Measurements from ENCODE around the gene PLA2G4B.

PLA2G4B gene

DNA sequence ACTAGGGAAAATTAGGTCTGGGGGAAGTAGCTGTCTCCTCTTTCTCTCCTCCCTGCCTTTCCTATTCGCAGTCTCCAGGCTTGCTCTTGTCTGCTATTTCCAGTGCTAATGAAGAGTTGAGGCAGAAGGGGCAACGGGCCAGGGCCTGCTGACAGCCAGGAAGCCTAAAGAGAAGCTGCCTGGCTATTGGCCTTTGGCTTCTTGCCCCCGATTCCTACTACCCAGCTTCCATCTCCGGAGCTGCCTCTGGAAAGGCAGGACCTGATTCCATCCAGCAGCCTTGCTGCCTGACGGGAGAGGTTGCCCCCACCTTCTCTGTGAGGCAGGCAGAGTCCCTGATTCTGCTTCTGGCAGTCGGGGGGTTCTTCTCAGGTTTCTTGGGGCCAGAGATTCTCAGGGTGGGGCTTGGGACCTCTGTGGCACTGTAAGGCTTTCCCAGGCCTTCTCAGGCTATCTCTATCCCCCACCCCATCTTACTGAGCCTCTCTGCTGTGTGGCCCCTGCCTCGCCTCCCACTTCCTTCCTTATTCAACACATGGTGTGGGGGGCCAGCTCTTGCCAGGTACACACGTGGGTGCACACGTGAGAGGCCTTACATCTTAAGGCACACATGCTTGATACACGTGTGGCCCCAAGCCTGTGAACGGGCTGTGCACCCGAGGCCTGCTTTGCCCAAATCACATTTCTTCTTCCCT, 29.0 kb upstream of the PLA2G4B start:
- no peak for DNase-seq

DNA sequence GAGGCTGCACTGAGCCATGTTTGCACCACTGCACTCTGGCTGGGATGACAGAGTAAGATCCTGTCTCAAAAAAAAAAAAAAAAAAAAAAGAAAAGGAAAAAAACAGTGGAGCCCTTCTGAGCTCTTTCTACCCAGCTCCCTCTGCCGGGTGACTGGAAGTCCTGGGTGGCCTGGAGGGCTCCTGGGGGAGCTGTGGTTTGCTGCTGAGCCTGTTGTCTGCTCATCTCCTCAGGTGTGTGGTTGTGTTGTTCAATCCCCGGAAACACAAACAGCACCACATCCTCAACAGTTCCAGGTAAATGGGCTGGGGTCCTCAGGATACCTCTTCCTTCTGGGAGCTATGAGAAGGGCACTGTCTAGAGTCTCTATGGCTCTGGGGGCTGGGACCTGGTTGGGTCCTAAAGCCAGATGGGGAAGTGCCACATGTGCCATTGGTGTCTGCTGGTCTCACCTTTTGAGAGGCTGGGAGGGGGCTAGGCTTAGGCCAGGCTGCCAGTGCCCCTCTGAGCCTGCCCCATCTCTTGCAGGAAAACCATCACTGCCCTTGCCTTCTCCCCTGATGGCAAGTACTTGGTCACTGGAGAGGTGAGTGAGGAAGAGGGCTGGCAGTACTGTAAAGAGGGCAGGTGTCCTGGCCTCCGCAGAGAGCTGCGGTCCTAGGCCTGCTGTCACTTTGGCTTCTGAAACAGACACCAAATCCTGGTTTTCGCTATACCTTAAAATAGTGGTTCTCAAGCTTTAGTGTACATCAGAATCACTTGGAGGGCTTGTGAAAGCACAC, 27.8 kb upstream of the PLA2G4B start:
- no peak for DNase-seq

DNA sequence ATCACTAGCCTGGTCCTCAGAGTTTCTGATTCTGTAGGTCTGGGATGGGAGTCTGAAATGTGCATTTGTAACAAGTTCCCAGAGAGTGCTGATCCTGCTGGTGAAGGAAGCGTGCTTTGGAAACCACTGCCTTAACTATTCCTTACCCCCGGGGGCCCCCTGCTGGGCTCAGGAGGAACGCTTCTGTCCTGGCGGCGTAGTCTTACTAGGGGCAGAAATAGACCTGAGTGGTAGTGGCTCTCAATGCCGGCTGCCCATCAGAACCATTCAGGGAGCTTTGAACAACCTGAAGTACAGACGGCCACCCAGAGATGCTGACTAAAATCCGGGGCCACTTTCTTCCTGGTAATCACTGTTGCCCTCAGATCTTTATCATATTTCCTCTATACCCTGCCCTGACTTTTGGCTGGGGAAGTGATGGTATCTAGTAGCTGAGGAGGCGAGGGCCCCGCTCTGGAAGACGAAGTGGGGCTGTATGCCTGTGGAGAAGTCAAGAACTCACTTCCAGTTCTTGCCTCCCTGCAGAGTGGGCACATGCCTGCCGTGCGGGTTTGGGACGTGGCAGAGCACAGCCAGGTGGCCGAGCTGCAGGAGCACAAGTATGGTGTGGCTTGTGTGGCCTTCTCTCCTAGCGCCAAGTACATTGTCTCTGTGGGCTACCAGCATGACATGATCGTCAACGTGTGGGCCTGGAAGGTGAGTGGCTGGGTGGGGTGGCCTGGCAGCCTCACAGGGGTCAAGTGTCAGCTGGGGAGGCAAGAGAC, 27.0 kb upstream of the PLA2G4B start:
- peak; percentile 55 for DNase-seq

DNA sequence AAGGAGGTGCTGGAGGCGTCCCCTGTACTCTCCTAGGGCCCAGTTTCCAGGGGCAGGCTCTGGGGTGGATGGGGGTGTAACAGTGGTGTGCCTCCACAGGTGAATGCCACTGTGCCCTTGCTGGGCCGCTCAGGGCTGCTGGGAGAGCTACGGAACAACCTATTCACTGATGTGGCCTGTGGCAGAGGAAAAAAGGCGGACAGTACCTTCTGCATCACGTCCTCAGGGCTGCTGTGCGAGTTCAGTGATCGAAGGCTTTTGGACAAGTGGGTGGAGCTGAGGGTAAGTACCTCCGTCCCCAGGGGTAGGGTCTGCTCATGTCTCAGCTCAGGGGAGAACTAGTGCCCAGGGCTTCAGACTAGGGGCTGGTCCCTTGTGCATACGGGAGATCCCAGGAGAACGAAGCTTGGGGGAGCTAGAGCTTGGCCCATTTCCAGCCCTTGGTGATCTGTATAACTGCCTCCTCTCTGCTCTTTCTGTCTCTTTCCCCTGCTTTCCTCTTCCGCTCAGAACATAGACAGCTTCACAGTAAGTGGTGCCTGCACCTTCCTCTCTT, 25.7 kb upstream of the PLA2G4B start:
- DNase-seq: no peak

DNA sequence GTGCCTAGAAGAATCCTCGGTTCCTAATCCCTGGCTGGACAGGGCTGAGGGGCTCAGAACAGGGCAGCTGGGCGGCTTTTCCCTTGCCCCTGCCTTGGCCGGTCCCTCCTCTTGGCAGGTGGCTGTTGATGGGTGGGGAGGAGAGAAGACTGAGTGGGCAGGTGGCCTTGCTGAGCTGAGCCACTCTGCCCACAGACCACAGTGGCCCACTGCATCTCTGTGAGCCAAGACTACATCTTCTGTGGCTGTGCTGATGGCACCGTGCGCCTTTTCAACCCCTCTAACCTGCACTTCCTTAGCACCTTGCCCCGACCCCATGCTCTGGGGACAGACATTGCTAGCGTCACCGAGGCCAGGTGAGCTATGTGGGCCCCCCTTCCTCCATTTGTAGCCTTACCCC, 25.2 kb upstream of the PLA2G4B start:
- no peak for DNase-seq

DNA sequence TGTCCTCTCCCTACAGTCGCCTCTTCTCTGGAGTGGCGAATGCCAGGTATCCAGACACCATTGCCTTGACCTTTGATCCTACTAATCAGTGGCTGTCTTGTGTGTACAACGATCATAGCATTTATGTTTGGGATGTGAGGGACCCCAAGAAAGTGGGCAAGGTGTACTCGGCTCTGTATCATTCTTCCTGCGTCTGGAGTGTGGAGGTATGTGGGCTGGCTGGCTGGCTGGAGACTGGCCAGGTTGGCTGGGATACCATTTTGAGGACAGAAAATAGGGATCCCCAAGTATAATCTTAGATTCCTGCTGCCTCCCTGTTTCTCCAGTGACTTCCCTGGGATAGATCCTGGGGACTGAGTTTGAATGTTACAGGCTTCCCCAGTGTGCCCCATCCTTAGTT, 24.1 kb upstream of the PLA2G4B start:
- no peak for DNase-seq

DNA sequence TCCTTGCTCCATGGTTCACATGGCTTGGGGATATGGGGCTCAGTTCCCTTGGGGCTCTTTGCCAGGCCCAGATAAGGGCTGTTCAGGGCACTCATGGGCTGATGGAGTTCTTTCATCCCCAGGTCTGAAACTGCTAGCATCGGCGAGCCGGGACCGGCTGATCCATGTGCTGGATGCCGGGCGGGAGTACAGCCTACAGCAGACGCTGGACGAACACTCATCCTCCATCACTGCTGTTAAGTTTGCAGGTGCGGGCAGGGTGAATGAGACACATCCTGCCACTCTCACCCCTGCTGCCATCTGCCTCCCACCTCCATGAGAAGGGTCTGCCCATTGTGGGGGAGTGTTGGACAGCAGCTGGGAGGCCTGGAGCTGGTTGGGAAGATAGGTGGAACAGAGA, 21.9 kb upstream of the PLA2G4B start:
- DNase-seq: no peak

DNA sequence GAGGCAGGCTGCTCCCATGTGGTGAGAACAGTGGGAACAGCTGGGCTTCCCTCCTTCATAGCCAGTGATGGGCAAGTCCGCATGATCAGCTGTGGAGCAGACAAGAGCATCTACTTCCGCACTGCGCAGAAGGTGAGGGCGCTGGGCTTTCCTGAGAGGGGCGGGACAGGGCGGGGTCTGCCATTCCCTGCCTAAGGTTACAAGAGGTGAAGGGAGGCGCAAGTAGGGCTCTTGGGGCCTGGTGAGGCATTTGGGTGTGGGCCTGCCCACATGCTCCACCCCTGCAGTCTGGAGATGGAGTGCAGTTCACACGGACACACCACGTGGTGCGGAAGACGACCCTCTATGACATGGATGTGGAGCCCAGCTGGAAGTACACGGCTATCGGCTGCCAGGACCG, 21.3 kb upstream of the PLA2G4B start:
- no peak for DNase-seq

DNA sequence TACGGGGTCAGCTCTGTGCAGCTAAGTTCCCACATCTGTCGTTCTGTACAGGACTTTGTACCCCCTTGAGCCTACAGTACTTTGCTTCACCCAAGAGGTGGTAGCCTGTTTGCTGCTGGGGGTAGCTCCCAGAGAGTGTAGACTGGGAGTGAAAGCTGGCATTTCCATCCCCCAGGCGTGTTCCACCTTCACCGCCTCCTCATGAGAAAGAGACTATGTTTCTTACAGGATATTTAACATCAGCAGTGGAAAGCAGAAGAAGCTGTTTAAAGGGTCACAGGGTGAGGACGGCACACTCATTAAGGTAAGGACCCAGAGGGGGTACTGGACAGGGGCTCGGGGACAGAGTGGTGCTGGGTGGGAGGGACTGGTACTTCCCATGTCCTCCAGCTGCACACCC, 20.9 kb upstream of the PLA2G4B start:
- DNase-seq: no peak

DNA sequence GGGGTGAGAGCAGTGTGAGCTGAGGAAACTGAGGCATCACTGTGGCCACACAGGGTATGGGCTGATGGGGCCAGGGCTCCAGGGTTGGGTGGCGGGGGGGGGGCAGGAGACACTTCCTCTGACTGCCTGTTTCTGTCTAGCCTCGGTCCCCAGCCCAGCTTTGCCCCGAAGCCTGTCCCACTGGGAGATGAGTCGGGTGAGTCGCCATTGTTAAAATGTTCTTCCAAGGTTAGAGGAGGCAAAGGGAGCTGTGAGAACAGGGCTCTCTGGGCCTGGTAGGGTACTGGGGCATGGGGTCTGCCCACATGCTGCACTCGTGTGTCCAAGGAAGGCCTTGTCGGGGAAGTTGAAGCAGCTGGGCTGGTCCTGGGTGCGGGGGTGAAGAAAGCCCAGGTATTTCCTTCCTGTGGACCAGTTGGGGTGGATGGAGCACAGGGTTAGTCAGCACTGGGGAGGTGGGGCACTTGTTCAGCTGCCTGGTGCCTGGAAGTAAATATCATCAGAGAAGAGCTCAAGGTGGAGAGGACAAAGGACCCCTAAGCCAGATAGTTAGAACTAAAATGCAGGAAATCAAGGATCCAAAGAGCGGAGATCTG, 19.1 kb upstream of the PLA2G4B start:
- no peak for DNase-seq

DNA sequence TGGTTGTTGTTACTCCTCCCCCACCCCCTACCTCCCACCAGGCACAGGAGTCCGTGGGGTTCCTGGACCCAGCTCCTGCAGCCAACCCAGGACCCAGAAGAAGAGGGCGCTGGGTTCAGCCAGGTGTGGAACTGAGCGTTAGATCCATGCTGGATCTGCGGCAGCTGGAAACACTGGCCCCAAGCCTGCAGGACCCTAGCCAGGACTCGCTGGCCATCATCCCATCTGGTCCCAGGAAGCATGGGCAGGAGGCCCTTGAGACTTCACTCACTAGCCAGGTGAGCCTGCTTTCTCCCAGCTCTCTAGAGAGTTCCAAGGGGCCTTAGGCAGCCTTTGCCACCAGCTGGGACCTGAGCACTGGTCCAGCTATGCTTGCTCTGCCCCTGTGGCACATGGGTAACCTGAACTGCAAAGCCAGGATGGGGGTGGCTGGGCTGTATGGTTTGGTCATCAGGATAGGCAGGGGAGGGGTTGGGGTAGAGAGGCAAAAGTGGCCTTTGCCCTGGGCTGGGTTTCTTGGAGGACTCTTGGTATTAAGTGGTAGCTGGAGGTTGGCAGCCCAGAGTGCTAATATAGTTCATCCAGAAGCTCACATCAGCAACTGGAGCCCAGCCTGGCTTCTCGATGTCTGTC, 17.7 kb upstream of the PLA2G4B start:
- no peak for DNase-seq

DNA sequence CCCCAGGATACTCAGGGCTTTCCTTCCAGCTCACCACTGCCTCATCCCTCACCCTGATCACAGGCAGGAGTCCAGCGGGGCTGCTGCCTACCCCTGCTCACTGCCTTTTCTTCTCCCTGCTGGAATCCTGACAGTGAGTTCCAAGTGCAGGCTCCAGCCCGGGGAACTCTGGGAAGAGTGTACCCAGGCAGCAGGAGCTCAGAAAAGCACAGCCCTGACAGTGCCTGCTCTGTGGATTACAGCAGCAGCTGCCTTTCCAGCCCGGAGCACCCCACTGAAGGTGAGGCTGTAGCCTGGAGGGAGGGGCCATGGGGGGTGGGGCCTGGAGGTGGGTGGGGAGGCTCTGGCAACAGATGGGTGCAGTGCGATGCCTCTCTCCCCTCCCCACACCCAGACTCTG, 16.8 kb upstream of the PLA2G4B start:
- DNase-seq: no peak

DNA sequence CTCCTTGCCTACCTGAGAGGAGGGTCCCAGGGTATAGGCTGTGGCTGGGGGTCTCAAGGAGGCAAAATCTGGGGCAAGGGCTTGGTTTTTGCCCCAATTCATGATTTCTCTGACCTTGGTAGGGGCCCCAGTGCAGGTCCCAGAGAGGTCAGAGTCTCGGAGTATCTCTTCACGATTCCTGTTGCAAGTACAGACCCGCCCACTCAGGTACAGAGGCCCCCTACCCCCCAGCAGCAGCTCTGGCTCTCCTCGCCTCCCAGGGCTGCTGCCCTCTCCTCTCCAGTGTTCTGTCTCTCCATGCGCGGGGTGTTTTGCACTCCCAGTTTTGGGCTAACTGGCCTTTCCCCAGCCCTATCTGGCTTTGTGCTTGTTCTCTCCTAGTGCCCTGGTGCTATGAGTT, 16.2 kb upstream of the PLA2G4B start:
- no peak for DNase-seq

DNA sequence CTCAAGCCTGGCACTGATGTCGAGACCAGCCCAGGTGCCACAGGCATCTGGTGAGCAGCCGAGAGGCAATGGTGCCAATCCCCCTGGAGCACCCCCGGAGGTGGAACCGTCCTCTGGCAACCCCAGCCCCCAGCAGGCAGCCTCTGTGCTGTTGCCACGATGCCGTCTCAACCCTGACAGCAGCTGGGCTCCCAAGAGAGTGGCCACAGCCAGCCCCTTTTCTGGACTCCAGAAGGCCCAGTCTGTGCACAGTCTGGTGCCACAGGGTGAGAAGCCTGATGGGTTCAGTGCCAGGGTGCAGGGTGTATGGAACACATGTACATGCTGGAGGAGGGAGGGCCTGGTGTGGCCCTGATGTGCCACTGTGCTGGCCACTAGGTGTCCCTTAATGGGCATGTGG, 15.7 kb upstream of the PLA2G4B start:
- no peak for DNase-seq

DNA sequence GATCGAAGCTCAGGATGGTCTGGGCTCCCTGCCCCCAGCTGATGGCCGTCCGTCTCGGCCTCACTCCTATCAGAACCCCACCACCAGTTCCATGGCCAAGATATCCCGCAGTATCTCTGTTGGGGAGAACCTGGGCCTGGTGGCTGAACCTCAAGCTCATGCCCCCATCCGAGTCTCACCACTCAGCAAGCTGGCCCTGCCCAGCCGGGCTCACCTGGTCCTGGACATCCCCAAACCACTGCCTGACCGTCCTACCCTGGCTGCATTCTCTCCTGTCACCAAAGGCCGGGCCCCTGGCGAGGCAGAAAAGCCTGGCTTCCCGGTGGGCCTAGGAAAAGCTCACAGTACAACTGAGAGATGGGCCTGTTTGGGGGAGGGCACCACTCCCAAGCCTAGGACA, 15.1 kb upstream of the PLA2G4B start:
- no peak for DNase-seq

DNA sequence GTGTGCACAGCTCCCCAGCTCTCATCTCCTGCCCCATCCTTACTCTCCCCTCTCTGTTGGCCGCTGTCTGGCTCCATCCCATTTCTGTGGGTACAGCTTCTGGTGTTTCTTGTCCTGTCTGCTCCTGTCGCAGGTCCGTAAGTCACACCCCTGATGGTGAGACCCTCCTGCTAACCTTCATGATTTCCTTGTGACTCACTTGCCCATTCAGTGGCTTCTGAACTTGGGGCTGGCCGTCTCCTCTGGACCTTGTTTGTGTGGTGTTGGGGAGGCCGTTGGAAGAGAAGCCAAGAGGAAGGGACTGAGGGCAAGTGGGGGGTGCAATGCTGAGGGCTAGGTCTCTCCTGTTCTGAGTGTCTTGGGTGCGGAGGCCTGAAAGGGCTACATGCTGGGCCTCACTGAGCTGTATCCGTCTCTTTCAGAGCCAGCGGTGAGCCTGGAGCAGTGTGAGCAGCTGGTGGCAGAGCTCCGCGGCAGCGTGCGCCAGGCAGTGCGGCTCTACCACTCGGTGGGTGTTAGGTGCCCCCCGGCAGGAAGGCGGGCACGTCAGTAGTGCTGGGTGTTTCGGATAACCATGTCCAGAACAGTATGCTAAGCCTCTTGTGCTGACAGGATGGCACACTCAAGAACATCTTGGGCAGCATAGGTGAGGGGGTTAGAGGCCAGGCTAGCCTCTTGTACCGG, 14.4 kb upstream of the PLA2G4B start:
- no peak for DNase-seq

DNA sequence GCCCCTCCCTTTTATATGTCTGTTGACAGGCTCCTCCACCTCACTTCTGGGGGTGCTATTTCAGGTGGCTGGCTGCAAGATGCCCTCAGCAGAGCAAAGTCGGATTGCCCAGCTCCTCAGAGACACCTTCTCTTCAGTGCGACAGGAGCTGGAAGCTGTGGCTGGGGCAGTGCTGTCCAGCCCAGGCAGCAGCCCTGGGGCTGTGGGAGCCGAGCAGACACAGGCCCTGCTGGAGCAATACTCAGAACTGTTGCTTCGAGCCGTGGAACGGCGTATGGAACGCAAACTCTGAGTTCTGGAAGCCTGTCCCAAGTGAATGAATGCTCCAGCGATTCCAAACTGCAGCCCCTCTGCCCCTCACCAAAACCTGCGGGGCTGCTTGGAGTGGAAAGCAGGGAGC, 13.5 kb upstream of the PLA2G4B start:
- DNase-seq: no peak

DNA sequence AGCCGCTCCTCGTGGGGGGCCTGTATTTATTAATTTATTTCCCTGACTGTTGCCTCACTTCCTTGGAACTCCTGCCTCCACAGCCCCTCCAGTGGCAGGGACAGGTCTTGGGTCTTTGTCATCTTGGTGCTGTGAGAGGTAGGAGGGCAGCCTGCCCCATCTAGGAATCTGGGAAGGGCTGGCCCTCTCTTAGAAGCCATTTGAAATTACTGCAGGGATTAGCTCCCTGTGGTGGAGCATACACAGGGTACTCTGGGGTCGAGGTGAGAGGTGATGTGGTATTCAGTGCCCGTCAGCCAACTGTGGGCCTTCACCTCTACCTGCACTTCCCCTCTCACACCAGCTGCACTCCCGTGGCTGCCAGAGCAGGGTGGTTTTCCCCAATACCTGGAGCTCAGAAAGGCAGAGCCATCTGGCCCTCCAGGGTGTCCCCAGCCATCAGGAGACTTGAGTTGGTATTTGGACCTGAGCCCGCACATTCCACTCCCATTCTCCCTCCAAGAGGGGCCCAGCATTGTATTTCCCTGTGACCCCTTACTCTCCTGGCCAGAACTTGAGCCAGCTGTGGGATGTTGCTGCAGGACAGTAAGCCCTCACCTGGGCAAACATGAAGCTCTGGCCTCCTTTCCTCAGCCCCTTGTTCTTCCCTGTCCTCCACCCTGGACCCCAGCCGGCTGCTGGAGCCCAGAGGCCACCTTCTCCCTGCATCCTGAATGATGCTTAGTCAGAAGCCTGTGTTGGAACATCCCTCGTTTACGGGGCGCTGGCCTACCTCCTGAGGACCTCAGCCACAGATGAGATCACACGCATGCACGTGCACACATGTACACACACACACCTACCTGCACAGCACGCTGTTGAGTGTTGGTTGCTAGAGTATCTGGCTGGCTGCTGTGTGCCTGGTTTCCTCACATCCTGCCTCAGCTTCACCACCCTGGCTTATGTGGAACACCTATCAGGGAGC, 12.8 kb upstream of the PLA2G4B start:
- no peak for DNase-seq

DNA sequence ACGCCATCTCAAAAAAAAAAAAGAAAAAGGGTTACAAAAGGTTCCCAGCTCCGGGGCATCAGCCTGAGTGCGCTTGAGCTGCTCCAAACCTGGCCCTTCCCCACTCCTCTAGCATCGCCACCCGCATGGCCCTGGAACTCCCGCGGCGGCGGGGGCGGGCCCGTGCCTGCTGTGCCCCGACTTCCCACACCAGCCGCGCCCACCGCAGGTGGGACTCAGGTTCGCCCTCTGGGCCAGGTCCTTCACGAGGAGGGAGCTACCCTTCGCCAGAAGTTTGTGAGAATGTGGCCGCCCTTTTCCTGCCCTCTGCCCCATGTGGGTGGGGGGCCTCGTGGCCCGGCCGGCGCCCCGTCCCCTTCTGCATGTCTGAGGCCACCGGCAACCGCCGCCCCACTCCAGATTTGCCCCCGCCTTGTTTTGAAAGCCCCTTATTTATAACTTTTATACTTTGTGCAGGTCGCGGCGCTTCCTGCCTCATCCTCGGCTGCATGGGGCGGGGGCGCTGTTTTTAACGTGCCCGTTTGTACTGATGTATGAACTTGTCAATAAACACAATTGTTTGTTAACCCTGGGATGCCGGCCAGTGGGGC, 11.3 kb upstream of the PLA2G4B start:
- no peak for DNase-seq
